GM19193 (cell line): ENCODE measurements around the gene AMTN.

Experiments used
- POLR2A ChIP-seq: IDR thresholded peaks from 4 replicates; pipeline ENCODE4 v1.6.1; 2011; ENCODE audit not compliant: insufficient read depth, insufficient read length; ENCODE audit errors: extremely low read depth

Gene AMTN

DNA sequence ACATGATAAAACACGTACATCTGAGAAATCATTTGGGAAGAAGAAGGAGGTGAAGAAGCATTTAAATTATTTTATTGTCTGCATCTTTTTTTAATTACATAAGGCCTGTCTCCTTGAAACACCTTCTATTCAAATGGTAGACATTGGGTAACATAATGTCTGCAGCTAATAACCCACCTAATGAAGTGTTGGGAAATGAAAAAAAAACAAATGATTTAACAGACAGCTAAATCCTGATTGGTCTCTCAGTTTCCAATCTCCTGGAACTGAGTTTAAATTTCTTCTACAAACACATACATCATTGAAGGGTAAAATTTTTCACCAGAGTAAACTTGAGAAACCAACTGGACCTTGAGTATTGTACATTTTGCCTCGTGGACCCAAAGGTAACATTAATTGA lies at the start of gene AMTN:
Gene AMTN (plus strand): TSS at position 301 of the 400 bp plus-strand sequence. CDS start 209 bp downstream, outside the sequence.
- no peak for TF ChIP-seq POLR2A

- TF ChIP-seq POLR2A, result no peak
Observed at GRCh38 chr4:70471897-70472296, 46.5 kb upstream of the AMTN start, which contains the start of gene MUC7. MUC7 (plus strand) TSS chr4:70472197; CDS start chr4:70474022, 1,825 bp downstream.

GRCh38 chr4:70473679-70474078 lies 44.7 kb upstream of the AMTN start:
- no peak for TF ChIP-seq POLR2A

GRCh38 chr4:70488748-70489147 lies 29.6 kb upstream of the AMTN start:
- no peak for TF ChIP-seq POLR2A

- no peak for TF ChIP-seq POLR2A
Observed at GRCh38 chr4:70496231-70496630, 22.1 kb upstream of the AMTN start.

- no peak for TF ChIP-seq POLR2A
Observed at GRCh38 chr4:70504733-70505132, 13.6 kb upstream of the AMTN start.

DNA sequence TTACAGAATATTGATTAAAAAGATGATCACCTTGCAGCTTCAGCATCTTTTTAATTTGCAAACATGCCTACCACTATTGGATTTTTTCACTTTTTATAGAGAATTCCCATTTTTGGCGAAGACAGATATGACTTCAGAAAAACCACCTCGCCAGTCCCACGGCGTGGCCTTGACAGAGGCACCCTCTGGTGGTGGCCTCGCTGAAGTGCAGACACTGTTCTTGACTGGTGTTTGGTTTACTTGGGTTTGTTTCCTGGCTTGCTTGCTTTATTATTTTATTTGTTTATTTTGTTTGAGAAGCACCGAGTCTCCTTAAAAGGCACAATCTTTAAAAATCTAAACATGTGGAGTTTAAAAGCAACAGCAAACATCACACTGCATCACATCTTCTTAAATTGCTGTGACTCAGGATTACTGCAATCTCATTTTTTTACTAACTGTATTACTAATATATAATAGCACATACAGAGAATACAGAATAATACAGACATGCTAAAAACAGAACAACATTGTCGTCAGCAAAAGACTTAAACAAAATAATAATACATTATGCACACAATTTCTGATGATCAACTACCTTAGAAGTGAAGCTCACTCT lies 13.1 kb upstream of the AMTN start:
- TF ChIP-seq POLR2A, result no peak

DNA sequence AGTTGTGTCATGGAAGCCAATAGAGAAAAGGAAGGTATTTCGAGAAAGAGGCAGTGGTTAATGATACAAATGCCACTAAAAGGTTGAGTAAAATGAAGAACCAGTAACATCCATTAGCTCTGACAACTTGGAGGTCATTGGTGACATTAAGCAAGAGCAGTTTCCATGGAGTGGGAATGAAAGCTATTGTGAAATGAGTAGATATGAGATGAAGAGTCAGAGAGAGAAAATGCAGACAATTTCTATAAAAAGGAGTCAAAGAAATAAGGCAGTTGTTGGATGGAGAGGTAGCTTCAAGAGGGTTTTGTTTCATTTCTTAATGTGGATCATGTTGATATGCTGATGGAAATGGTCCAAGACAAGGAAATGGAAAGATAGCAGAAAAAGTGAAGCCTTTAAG lies 9.6 kb upstream of the AMTN start:
- no peak for TF ChIP-seq POLR2A

DNA sequence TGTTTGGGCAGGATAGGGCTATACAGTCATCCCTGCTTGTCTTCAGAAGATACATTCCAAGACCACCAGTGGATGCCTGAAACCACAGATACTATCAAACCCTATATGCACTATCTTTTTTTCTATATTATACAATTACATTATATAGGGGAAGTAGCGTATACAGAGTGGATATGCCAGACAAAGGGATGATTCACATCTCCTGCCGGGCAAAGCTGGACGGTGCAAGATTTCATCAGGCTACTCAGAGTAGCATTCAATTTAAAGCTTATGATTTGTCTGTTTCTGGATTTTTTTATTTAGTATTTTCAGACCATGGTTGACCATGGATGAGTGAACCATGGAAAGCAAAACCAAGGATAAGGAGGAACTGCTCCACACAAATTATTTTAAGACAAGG lies 7.0 kb upstream of the AMTN start:
- TF ChIP-seq POLR2A, result no peak

DNA sequence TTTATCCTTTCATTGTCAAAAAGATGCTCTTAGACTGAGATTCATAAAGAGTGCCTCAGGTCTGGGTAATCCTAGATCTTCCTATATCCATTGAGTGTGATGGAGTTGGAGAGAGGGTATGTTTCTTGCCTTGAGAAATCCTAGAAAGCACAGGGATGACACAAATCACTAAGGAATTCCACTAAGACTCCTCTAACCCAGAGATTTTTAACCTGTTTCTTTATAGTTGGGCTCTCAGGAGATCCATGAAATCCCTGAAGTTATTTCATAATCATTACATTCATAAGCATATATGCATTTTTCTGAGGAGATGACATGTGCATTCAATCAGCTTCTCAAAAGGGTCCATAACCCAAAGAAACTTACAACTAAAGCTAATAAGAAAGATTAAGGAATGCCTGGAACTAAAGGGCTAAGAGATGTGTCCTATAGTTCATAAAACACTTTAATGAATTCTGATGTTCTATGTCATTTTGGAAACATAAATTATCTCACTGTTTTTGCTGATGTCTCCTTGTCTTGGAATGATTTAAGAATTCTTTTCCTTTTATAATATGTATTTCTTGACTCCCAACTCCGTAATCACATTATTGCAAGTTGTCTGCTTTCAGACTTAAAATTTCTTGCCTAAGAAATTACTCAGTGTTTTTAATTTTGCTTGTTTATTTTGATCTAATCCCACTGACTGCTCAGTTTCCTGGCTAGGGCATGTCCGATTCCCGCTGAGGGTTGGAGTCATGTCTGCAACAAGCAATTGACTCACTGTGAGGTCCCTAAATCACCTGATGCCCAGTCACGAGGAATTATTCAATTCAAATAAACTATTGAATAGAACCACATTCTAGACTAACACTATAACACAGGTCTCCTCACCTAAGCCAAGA lies 2.8 kb upstream of the AMTN start:
- no peak for TF ChIP-seq POLR2A

- TF ChIP-seq POLR2A, result no peak
Observed at GRCh38 chr4:70518716-70519115, 347 bp downstream of the AMTN start.

- TF ChIP-seq POLR2A, result no peak
Observed at GRCh38 chr4:70522626-70523025, 4.3 kb downstream of the AMTN start.

- no peak for TF ChIP-seq POLR2A
Observed at GRCh38 chr4:70530997-70531396, 12.6 kb downstream of the AMTN start.

DNA sequence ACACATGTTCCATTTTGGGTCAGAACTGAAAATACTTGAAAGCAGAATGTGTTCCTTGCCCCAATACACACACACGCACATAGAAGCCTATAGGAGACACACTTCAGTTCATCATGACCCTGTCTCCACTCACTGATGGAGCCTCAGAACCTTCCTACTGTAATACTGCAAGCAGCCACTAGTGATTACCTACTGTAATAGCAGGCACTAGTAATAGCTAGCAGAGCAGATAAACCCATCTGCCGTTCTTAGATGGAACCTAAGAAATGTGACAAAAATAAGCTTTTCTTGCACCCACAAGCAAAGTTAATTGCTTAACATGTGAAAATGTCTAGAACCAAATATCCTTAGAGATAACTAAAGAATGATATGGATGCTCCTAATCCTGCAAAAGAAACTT lies 13.6 kb downstream of the AMTN start:
- no peak for TF ChIP-seq POLR2A

GRCh38 chr4:70533211-70533610 lies 14.8 kb downstream of the AMTN start:
- TF ChIP-seq POLR2A, result no peak

GRCh38 chr4:70533791-70534190 lies 15.4 kb downstream of the AMTN start:
- no peak for TF ChIP-seq POLR2A
